ENCODE results near the gene SLX1A.
"Not testable (repeated sequence)": the region's sequence is repeated elsewhere in the genome, so short reads cannot be mapped to it uniquely, and the experiment has no call there.

SLX1A gene

DNA sequence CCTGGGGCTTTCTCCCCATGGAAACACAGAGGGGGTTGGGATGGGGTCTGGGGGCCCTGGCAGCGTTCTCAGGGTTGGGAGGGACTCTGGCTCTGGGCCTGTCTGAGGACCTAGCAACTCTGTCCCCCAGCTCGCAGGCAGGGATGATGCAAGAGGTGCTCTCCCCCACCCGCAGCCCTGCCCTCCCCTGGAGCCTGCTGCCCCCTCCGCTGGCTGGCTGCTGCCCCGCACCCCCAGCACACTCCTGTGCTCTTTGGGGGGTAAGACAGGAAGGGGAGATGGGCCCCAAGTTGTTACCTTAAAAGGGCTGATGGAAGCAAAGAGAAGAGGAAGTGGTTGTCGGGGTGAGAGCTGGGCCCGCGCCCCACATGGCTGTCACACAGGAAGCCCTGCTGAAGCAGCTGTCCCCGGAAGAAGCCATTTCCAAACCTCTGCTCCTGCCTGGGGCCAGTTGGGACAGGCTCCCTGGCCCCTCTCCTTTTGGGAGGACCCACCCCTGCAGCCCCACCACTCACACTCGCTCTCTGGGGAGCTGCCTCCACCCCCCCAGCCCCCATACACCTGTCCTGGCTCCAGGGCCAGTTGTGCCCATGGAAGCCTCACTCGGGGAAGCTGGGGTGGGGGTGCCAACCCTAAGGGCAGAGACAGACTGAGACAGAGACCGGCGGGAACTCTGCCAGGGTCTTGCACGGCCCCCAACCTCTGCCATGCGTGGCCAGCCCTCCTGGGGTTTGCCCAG lies 7.8 kb upstream of the SLX1A start:
- no peak overlapping the region for H3K4me3 ChIP-seq (ENCODE audit: low read length)
- H3K27me3 ChIP-seq (ENCODE audit: control insufficient read depth, insufficient read depth, low read length): peaks cover 8% of the 10 kb centered on the region
- H3K9me3 ChIP-seq (ENCODE audit: control insufficient read depth, low read length): no peaks in the 10 kb centered on the region
- peaks cover 18% of the 10 kb centered on the region for H3K4me1 ChIP-seq (ENCODE audit: control insufficient read depth, insufficient read depth, low read length)
- peak overlapping the region; percentile 12 for H3K9ac ChIP-seq (ENCODE audit: low read length)
- H3K36me3 ChIP-seq (ENCODE audit: control insufficient read depth, insufficient read depth, low read length): no peaks in the 10 kb centered on the region

DNA sequence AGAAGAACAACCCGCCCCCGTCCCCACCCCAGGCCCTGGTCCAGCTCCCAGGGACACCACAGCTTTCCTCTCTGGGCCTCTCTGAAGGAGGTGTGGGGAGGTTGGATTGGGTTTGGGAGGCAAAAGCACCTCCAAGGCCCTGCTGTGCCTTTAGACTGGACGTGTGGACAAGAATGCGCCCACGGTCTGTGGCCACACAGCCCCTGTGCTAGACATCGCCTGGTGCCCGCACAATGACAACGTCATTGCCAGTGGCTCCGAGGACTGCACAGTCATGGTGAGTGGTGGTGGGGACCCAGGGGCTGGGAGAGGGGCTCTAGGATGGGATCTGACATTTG lies 7.3 kb upstream of the SLX1A start:
- Histone ChIP-seq H3K36me3 (ENCODE audit: control insufficient read depth, insufficient read depth, low read length) (no peaks in the 10 kb centered on the region), H3K4me1 (ENCODE audit: control insufficient read depth, insufficient read depth, low read length) (peaks cover 18% of the 10 kb centered on the region), H3K9me3 (ENCODE audit: control insufficient read depth, low read length) (no peaks in the 10 kb centered on the region), H3K27me3 (ENCODE audit: control insufficient read depth, insufficient read depth, low read length) (peaks cover 8% of the 10 kb centered on the region), H3K9ac (ENCODE audit: low read length) (no peak overlapping the region), H3K4me3 (ENCODE audit: low read length) (no peak overlapping the region)

DNA sequence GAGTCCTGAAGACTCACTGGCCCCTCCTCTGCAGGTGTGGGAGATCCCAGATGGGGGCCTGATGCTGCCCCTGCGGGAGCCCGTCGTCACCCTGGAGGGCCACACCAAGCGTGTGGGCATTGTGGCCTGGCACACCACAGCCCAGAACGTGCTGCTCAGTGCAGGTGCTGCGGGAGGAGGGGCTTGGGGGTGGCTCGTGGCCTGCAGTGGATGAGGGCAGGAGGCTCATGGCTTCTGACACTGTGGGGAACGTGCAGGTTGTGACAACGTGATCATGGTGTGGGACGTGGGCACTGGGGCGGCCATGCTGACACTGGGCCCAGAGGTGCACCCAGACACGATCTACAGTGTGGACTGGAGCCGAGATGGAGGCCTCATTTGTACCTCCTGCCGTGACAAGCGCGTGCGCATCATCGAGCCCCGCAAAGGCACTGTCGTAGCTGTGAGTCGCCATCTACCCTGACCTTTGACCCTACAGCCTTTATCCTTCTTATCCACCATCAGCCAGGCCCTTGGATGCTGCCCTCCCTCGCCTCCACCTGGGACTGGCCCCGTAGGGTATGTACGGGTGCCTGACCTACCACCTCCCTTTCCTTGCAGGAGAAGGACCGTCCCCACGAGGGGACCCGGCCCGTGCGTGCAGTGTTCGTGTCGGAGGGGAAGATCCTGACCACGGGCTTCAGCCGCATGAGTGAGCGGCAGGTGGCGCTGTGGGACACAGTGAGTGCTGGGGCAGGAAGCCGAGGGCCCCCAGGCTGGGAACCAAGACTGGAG lies 6.7 kb upstream of the SLX1A start:
- no peak overlapping the region for H3K4me3 ChIP-seq (ENCODE audit: low read length)
- no peak overlapping the region for H3K9ac ChIP-seq (ENCODE audit: low read length)
- H3K27me3 ChIP-seq (ENCODE audit: control insufficient read depth, insufficient read depth, low read length): peaks cover 8% of the 10 kb centered on the region
- peaks cover 18% of the 10 kb centered on the region for H3K4me1 ChIP-seq (ENCODE audit: control insufficient read depth, insufficient read depth, low read length)
- no peaks in the 10 kb centered on the region for H3K36me3 ChIP-seq (ENCODE audit: control insufficient read depth, insufficient read depth, low read length)
- no peaks in the 10 kb centered on the region for H3K9me3 ChIP-seq (ENCODE audit: control insufficient read depth, low read length)

DNA sequence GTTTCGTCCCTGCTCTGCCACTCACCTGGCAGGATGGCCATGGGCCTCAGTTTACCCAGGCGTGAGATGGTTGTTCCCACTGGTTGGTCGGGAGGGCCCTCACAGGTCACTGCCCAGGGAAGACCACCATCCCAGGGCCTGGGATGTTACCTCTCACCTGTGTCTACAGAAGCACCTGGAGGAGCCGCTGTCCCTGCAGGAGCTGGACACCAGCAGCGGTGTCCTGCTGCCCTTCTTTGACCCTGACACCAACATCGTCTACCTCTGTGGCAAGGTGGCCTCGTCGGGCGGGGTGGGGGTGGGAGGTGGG lies 6.2 kb upstream of the SLX1A start:
- H3K36me3 ChIP-seq (ENCODE audit: control insufficient read depth, insufficient read depth, low read length): no peaks in the 10 kb centered on the region
- H3K9ac ChIP-seq (ENCODE audit: low read length): no peak overlapping the region
- no peaks in the 10 kb centered on the region for H3K9me3 ChIP-seq (ENCODE audit: control insufficient read depth, low read length)
- no peak overlapping the region for H3K4me3 ChIP-seq (ENCODE audit: low read length)
- peaks cover 8% of the 10 kb centered on the region for H3K27me3 ChIP-seq (ENCODE audit: control insufficient read depth, insufficient read depth, low read length)
- H3K4me1 ChIP-seq (ENCODE audit: control insufficient read depth, insufficient read depth, low read length): peaks cover 16% of the 10 kb centered on the region

DNA sequence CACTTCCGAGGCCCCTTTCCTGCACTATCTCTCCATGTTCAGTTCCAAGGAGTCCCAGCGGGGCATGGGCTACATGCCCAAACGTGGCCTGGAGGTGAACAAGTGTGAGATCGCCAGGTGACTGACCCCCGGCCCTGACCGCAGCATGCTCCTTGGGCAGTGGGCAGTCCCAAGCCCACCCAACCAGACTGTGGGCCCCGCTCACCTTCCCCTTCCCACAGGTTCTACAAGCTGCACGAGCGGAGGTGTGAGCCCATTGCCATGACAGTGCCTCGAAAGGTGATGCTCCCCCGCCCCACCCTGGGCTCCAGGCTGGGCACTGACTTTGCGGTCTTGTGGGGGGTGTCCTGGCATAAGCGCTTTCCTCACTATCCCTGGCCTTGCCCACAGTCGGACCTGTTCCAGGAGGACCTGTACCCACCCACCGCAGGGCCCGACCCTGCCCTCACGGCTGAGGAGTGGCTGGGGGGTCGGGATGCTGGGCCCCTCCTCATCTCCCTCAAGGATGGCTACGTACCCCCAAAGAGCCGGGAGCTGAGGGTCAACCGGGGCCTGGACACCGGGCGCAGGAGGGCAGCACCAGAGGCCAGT lies 5.6 kb upstream of the SLX1A start:
- peaks cover 8% of the 10 kb centered on the region for H3K27me3 ChIP-seq (ENCODE audit: control insufficient read depth, insufficient read depth, low read length)
- no peaks in the 10 kb centered on the region for H3K36me3 ChIP-seq (ENCODE audit: control insufficient read depth, insufficient read depth, low read length)
- H3K9ac ChIP-seq (ENCODE audit: low read length): no peak overlapping the region
- H3K4me3 ChIP-seq (ENCODE audit: low read length): no peak overlapping the region
- H3K4me1 ChIP-seq (ENCODE audit: control insufficient read depth, insufficient read depth, low read length): peaks cover 12% of the 10 kb centered on the region
- no peaks in the 10 kb centered on the region for H3K9me3 ChIP-seq (ENCODE audit: control insufficient read depth, low read length)

DNA sequence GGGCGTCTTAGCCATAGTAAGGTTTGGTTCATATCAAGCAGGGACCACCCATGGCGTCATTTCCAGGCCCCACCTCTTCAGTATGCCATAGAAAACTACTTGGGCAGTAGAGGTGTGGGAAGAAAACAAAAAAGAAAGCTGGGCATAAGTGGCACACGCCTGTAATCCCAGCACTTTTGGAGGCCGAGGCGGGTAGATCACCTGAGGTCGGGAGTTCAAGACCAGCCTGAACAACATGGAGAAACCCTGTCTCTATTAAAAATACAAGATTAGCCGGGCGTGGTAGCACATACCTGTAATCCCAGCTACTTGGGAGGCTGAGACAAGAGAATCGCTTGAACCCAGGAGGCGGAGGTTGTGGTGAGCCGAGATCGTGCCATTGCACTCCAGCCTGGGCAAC lies 2.5 kb upstream of the SLX1A start:
- H3K4me1 ChIP-seq (ENCODE audit: control insufficient read depth, insufficient read depth, low read length): peaks cover 12% of the 10 kb centered on the region
- not testable (repeated sequence) for H3K9me3 ChIP-seq (ENCODE audit: control insufficient read depth, low read length); H3K4me3 ChIP-seq (ENCODE audit: low read length); H3K9ac ChIP-seq (ENCODE audit: low read length); H3K36me3 ChIP-seq (ENCODE audit: control insufficient read depth, insufficient read depth, low read length); H3K27me3 ChIP-seq (ENCODE audit: control insufficient read depth, insufficient read depth, low read length)

DNA sequence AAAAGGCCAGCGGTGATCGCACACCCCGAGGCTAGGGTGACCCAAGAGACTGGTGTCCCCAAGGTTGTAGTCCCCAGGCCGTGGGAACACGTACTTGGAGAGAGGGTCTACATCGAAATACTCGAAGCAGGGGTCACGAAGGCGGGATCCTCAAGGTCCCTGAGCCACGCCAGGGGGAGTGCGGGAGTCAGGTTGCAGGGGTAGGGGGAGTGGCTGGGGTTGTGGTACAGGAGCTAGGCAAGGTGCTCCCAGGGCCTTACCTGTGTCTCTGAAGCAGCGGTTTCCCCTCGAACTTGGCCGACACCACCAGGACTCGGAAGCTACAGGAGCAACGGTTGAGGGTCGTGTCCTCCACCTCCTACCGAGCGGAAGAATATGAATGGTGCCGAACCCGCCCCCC lies 577 bp upstream of the SLX1A start:
- H3K9ac ChIP-seq (ENCODE audit: low read length); H3K27me3 ChIP-seq (ENCODE audit: control insufficient read depth, insufficient read depth, low read length); H3K4me1 ChIP-seq (ENCODE audit: control insufficient read depth, insufficient read depth, low read length); H3K36me3 ChIP-seq (ENCODE audit: control insufficient read depth, insufficient read depth, low read length); H3K4me3 ChIP-seq (ENCODE audit: low read length); H3K9me3 ChIP-seq (ENCODE audit: control insufficient read depth, low read length): not testable (repeated sequence)

DNA sequence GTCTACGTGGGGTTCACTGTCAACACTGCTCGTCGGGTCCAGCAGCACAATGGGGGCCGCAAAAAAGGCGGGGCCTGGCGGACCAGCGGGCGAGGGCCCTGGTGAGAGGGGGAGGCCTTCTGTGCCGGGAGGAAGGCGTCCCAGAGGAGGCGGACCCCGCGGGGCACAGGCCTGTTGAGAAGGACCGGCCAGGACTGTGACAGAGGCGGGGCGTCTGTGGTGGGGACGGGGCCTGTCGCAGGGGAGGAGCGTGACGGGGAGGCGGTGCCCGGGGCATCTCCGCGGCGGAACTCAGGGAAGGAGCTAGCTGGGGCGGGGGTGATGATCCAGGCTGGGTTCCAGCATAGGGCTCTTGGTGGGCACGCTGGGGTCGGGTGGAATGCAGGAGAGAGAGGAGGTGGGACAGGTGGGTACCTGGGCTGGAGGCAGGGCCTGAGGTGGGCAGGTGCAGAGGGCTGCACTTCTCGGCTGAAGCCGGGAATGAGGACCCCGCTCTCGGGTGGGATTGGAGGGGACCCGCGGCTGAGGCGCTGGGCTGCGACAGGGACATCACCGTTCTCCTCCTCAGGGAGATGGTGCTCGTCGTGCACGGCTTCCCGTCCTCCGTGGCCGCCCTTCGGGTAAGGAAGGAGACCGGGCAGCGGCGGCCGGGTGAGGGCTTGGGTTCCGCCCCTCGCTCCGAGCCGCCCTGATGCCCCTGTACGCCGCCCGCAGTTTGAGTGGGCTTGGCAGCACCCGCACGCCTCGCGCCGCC lies 674 bp downstream of the SLX1A start:
- not testable (repeated sequence) for H3K4me3 ChIP-seq (ENCODE audit: low read length); H3K4me1 ChIP-seq (ENCODE audit: control insufficient read depth, insufficient read depth, low read length); H3K27me3 ChIP-seq (ENCODE audit: control insufficient read depth, insufficient read depth, low read length); H3K9me3 ChIP-seq (ENCODE audit: control insufficient read depth, low read length); H3K36me3 ChIP-seq (ENCODE audit: control insufficient read depth, insufficient read depth, low read length); H3K9ac ChIP-seq (ENCODE audit: low read length)

DNA sequence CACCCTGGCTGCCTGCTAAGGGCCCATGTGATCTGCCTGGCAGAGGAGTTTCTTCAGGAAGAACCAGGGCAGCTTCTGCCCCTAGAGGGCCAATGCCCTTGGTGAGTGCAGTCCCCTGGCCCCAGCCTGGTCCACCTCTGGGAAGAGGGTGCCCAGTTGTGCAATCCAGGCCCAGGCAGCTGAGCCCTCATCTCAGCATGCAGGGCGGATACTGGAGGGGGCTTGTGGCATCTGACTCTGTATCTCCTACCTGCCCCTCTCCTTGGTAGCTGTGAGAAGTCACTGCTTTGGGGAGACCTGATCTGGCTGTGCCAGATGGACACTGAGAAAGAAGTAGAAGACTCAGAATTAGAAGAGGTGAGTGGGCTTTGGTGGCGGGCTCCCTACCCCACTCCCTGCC lies 3.3 kb downstream of the SLX1A start:
- not testable (repeated sequence) for H3K4me1 ChIP-seq (ENCODE audit: control insufficient read depth, insufficient read depth, low read length)

DNA sequence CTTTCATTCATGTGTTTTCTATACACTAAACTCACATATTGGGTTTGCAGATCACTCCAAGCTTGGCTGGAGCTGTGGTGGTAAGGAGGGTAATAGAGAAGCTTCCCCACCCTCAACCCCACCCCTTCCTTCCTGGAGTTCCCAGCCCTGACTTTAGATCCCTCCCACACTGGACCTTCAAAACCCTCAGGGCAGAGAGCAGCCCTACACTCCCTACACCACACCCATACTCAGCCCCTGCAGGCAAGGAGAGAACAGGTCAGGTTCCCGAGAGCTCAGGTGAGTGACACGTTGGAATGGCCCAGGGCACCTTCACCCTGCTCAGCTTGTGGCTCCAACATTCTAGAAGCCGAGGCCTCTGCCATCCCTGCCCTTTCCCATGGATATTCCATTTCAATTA lies 5.4 kb downstream of the SLX1A start, which contains the start of gene SULT1A3:
Gene SULT1A3, plus strand, starts transcription at position 207 of the 400 bp plus-strand sequence. CDS start 1,474 bp downstream, outside the sequence.
- H3K4me1 ChIP-seq (ENCODE audit: control insufficient read depth, insufficient read depth, low read length); H3K9me3 ChIP-seq (ENCODE audit: control insufficient read depth, low read length); H3K27me3 ChIP-seq (ENCODE audit: control insufficient read depth, insufficient read depth, low read length); H3K36me3 ChIP-seq (ENCODE audit: control insufficient read depth, insufficient read depth, low read length); H3K9ac ChIP-seq (ENCODE audit: low read length); H3K4me3 ChIP-seq (ENCODE audit: low read length): not testable (repeated sequence)

More for the DNA sequence above, 3.3 kb downstream of the SLX1A start:
- not testable (repeated sequence) for H3K9me3 ChIP-seq (ENCODE audit: control insufficient read depth, low read length); H3K36me3 ChIP-seq (ENCODE audit: control insufficient read depth, insufficient read depth, low read length); H3K27me3 ChIP-seq (ENCODE audit: control insufficient read depth, insufficient read depth, low read length); H3K9ac ChIP-seq (ENCODE audit: low read length); H3K4me3 ChIP-seq (ENCODE audit: low read length)

DNA sequence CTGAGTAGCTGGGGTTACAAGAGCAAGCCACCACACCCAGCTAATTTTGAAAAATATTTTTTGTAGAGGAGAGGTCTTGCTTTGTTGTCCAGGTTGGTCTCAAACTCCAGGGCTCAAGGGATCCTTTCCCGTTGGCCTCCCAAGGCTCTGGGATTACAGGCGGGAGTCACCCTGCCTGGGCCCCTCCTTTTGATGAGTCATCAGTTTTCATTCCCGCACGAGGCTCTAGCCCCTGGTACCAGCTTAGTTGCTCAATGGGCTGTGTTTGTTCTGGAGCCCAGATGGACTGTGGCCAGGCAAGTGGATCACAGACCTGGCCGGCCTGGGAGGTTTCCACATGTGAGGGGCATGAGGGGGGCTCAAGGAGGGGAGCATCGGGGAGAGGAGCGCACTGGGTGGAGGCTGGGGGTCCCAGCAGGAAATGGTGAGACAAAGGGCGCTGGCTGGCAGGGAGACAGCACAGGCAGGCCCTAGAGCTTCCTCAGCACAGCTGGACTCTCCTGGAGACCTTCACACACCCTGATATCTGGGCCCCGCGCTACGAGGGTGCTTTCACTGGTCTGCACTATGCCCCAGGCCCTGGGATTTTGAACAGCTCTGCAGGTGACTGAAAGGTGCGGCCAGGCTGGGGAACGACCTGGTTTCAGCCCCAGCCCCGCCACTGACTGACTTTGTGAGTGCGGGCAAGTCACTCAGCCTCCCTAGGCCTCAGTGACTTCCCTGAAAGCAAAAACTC lies 6.1 kb downstream of the SLX1A start:
- not testable (repeated sequence) for H3K4me1 ChIP-seq (ENCODE audit: control insufficient read depth, insufficient read depth, low read length); H3K9ac ChIP-seq (ENCODE audit: low read length); H3K27me3 ChIP-seq (ENCODE audit: control insufficient read depth, insufficient read depth, low read length); H3K36me3 ChIP-seq (ENCODE audit: control insufficient read depth, insufficient read depth, low read length); H3K4me3 ChIP-seq (ENCODE audit: low read length); H3K9me3 ChIP-seq (ENCODE audit: control insufficient read depth, low read length)

All from mucosa of stomach (tissue), 1 donor.